ENCODE measurements around the gene TRAF3IP1.

TRAF3IP1 gene

GRCh38 chr2:238287737-238288649 is 32.3 kb upstream of the TRAF3IP1 start, which contains the start of gene PER2:
PER2 (minus strand) TSS chr2:238288610; CDS start chr2:238277936, 10,674 bp downstream.
- DNase-seq (ENCODE audit: low spot score) = peak; percentile 60

- peak; percentile 89 for DNase-seq (ENCODE audit: low spot score)
These were observed 31.4 kb upstream of the TRAF3IP1 start for GRCh38 chr2:238288650-238289573.

GRCh38 chr2:238289574-238289973 is 30.7 kb upstream of the TRAF3IP1 start:
- DNase-seq (ENCODE audit: low spot score) = no peak

GRCh38 chr2:238290091-238290509 is 30.2 kb upstream of the TRAF3IP1 start:
- DNase-seq (ENCODE audit: low spot score) = no peak

- DNase-seq (ENCODE audit: low spot score) = no peak
These were observed 29.4 kb upstream of the TRAF3IP1 start for GRCh38 chr2:238290715-238291549.

- DNase-seq (ENCODE audit: low spot score) = no peak
These were observed 28.6 kb upstream of the TRAF3IP1 start for GRCh38 chr2:238291550-238292281.

- no peak for DNase-seq (ENCODE audit: low spot score)
These were observed 26.3 kb upstream of the TRAF3IP1 start for GRCh38 chr2:238294046-238294392.

- peak; percentile 50 for DNase-seq (ENCODE audit: low spot score)
These were observed 25.8 kb upstream of the TRAF3IP1 start for GRCh38 chr2:238294393-238295143.

GRCh38 chr2:238295144-238296112 is 24.9 kb upstream of the TRAF3IP1 start:
- no peak for DNase-seq (ENCODE audit: low spot score)

GRCh38 chr2:238296638-238297457 is 23.5 kb upstream of the TRAF3IP1 start:
- DNase-seq (ENCODE audit: low spot score) = no peak

- DNase-seq (ENCODE audit: low spot score) = no peak
These were observed 20.5 kb upstream of the TRAF3IP1 start for GRCh38 chr2:238299803-238300202.

GRCh38 chr2:238302087-238302486 is 18.2 kb upstream of the TRAF3IP1 start:
- DNase-seq (ENCODE audit: low spot score) = no peak

GRCh38 chr2:238302751-238303150 is 17.6 kb upstream of the TRAF3IP1 start:
- no peak for DNase-seq (ENCODE audit: low spot score)

GRCh38 chr2:238304116-238304515 is 16.2 kb upstream of the TRAF3IP1 start:
- DNase-seq (ENCODE audit: low spot score) = no peak

- no peak for DNase-seq (ENCODE audit: low spot score)
These were observed 15.0 kb upstream of the TRAF3IP1 start for GRCh38 chr2:238305092-238305862.

GRCh38 chr2:238305965-238306671 is 14.2 kb upstream of the TRAF3IP1 start:
- DNase-seq (ENCODE audit: low spot score) = no peak

GRCh38 chr2:238306672-238306998 is 13.7 kb upstream of the TRAF3IP1 start:
- no peak for DNase-seq (ENCODE audit: low spot score)

All from HuH-7 (cell line).